ENCODE measurements around the gene OPCML.

- TF ChIP-seq CTCF (IDR thresholded peaks at IDR 0.05) (no peak), POLR2A (IDR thresholded peaks at IDR 0.05) (no peak)
These were observed 621.1 kb downstream of the OPCML start for GRCh38 chr11:132911186-132911585.

Data from lower leg skin (tissue), 3 donors.